ENCODE measurements around the gene TRIM26.

TRIM26 gene

DNA sequence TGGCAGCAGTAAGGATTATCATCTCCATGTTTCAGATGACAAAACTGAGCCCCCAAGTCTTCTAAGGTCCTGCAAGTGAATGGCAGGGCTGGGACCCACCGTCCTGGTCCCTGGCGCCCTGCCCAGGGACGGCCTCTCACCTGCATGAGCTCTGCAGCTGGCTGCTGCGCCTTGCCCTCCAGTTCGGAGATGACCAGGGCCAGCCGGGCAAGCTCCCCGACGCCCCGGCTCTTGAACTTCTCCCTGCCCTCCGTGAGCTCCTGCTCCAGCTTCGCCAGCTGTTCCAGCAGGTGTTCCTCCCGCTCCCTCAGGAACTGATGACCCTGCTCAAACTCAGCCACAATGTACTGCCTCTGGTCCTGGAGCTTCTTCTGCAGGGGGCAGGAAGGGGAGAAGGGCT lies 16.8 kb downstream of the TRIM26 start:
- TF ChIP-seq TAF1 (IDR thresholded peaks at IDR 0.05; ENCODE audit: borderline replicate concordance, insufficient read depth, low read length) (no peak), POLR2AphosphoS5 (IDR thresholded peaks at IDR 0.05; ENCODE audit: low read depth, low read length) (no peak), SIN3A (IDR thresholded peaks at IDR 0.05; ENCODE audit: borderline replicate concordance, insufficient read depth, low read length) (no peak), FOXP2 (optimal IDR thresholded peaks at IDR 0.05; ENCODE audit: borderline replicate concordance, extremely low read depth, extremely low read length, insufficient read depth) (no peak)
- TF ChIP-seq, protein P1, sequence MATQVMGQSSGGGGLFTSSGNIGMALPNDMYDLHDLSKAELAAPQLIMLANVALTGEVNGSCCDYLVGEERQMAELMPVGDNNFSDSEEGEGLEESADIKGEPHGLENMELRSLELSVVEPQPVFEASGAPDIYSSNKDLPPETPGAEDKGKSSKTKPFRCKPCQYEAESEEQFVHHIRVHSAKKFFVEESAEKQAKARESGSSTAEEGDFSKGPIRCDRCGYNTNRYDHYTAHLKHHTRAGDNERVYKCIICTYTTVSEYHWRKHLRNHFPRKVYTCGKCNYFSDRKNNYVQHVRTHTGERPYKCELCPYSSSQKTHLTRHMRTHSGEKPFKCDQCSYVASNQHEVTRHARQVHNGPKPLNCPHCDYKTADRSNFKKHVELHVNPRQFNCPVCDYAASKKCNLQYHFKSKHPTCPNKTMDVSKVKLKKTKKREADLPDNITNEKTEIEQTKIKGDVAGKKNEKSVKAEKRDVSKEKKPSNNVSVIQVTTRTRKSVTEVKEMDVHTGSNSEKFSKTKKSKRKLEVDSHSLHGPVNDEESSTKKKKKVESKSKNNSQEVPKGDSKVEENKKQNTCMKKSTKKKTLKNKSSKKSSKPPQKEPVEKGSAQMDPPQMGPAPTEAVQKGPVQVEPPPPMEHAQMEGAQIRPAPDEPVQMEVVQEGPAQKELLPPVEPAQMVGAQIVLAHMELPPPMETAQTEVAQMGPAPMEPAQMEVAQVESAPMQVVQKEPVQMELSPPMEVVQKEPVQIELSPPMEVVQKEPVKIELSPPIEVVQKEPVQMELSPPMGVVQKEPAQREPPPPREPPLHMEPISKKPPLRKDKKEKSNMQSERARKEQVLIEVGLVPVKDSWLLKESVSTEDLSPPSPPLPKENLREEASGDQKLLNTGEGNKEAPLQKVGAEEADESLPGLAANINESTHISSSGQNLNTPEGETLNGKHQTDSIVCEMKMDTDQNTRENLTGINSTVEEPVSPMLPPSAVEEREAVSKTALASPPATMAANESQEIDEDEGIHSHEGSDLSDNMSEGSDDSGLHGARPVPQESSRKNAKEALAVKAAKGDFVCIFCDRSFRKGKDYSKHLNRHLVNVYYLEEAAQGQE (IDR thresholded peaks at IDR 0.05; ENCODE audit: insufficient read depth in 1 of 2, low read depth in 2 of 2, low read length in 2 of 2): no peak

- TF ChIP-seq TAF1 (IDR thresholded peaks at IDR 0.05; ENCODE audit: borderline replicate concordance, insufficient read depth, low read length) (no peak), SIN3A (IDR thresholded peaks at IDR 0.05; ENCODE audit: borderline replicate concordance, insufficient read depth, low read length) (no peak), FOXP2 (optimal IDR thresholded peaks at IDR 0.05; ENCODE audit: borderline replicate concordance, extremely low read depth, extremely low read length, insufficient read depth) (no peak), POLR2AphosphoS5 (IDR thresholded peaks at IDR 0.05; ENCODE audit: low read depth, low read length) (no peak)
- TF ChIP-seq, protein P1 (IDR thresholded peaks at IDR 0.05; ENCODE audit: insufficient read depth in 1 of 2, low read depth in 2 of 2, low read length in 2 of 2): no peak
Measured at GRCh38 chr6:30195951-30196350, 17.3 kb downstream of the TRIM26 start.

DNA sequence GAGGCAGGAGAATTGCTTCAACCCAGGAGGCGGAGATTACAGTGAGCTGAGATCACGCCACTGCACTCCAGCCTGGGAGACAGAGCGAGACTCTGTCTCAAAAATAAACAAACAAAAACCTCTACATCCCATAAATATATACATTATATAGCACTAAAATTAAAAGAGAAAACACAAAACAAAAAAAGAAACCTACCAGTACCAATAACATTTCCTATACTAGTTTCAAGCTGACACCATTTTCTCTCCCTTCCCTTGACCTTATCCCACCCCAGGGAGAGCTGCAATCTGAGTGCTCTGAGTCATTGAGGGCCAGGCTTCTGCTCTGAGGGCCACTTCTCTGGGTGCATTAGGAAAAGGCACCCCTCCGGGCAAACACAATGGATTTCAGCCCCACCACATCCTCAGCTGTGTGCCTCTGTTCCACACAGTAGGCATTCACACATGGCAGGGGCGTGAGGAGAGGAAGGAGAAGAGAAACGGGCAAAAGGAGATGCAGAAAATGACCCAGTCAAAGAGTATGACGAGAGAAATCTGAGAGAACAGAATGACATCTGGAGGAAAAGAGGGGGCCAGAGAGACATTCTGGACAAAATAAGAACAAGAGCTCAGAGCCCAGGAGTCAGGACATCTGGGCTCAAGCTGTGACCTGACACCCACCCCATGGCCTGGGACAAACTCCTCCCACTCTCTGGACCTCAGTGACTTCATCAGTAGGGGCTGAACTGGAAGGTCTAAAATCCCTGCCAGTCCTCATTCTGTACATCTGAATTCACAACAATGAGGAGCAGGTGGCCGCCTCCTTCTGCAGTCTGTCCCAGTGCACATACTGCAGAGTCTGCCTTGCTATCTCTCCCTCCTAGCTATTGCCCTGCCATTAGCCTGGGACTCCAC lies 18.2 kb downstream of the TRIM26 start:
- no peak for TF ChIP-seq POLR2AphosphoS5 (IDR thresholded peaks at IDR 0.05; ENCODE audit: low read depth, low read length)
- TF ChIP-seq, protein P1 (IDR thresholded peaks at IDR 0.05; ENCODE audit: insufficient read depth in 1 of 2, low read depth in 2 of 2, low read length in 2 of 2): no peak
- no peak for TF ChIP-seq SIN3A (IDR thresholded peaks at IDR 0.05; ENCODE audit: borderline replicate concordance, insufficient read depth, low read length)
- TF ChIP-seq FOXP2 (optimal IDR thresholded peaks at IDR 0.05; ENCODE audit: borderline replicate concordance, extremely low read depth, extremely low read length, insufficient read depth): no peak
- TF ChIP-seq TAF1 (IDR thresholded peaks at IDR 0.05; ENCODE audit: borderline replicate concordance, insufficient read depth, low read length): no peak

- TF ChIP-seq POLR2AphosphoS5 (IDR thresholded peaks at IDR 0.05; ENCODE audit: low read depth, low read length): no peak
- no peak for TF ChIP-seq FOXP2 (optimal IDR thresholded peaks at IDR 0.05; ENCODE audit: borderline replicate concordance, extremely low read depth, extremely low read length, insufficient read depth)
- TF ChIP-seq, protein P1 (IDR thresholded peaks at IDR 0.05; ENCODE audit: insufficient read depth in 1 of 2, low read depth in 2 of 2, low read length in 2 of 2): no peak
- no peak for TF ChIP-seq TAF1 (IDR thresholded peaks at IDR 0.05; ENCODE audit: borderline replicate concordance, insufficient read depth, low read length)
- TF ChIP-seq SIN3A (IDR thresholded peaks at IDR 0.05; ENCODE audit: borderline replicate concordance, insufficient read depth, low read length): no peak
Measured at GRCh38 chr6:30192076-30192475, 21.1 kb downstream of the TRIM26 start.
